ENCODE measurements around the gene PPL.
"Not testable (repeated sequence)": the region's sequence is repeated elsewhere in the genome, so short reads cannot be mapped to it uniquely, and the experiment has no call there.

The PPL gene

GRCh38 chr16:4936991-4937781 is at the start of gene PPL:
PPL (minus strand) TSS chr16:4937148; CDS start chr16:4937045, 103 bp downstream.
- no peak for FAIRE-seq

GRCh38 chr16:4984174-4984990 is 47.4 kb upstream of the PPL start:
- no peak for FAIRE-seq

- FAIRE-seq, result no peak
Measured at GRCh38 chr16:4982056-4982867, 45.3 kb upstream of the PPL start.

- no peak for FAIRE-seq
Measured at GRCh38 chr16:4981473-4981872, 44.5 kb upstream of the PPL start.

GRCh38 chr16:4980691-4981090 is 43.7 kb upstream of the PPL start:
- no peak for FAIRE-seq

GRCh38 chr16:4979736-4980660 is 43.0 kb upstream of the PPL start:
- FAIRE-seq, result no peak

- no peak for FAIRE-seq
Measured at GRCh38 chr16:4979164-4979563, 42.2 kb upstream of the PPL start.

- no peak for FAIRE-seq
Measured at GRCh38 chr16:4976611-4977145, 39.7 kb upstream of the PPL start.

GRCh38 chr16:4976079-4976478 is 39.1 kb upstream of the PPL start:
- FAIRE-seq, result no peak

- no peak for FAIRE-seq
Measured at GRCh38 chr16:4972938-4973587, 36.1 kb upstream of the PPL start.

GRCh38 chr16:4970010-4970409 is 33.1 kb upstream of the PPL start:
- no peak for FAIRE-seq

- no peak for FAIRE-seq
Measured at GRCh38 chr16:4968879-4969483, 32.0 kb upstream of the PPL start.

GRCh38 chr16:4968278-4968677 is 31.3 kb upstream of the PPL start:
- not testable (repeated sequence) for FAIRE-seq

- FAIRE-seq, result no peak
Measured at GRCh38 chr16:4966736-4967453, 29.9 kb upstream of the PPL start.

GRCh38 chr16:4963527-4963926 is 26.6 kb upstream of the PPL start:
- not testable (repeated sequence) for FAIRE-seq

GRCh38 chr16:4962716-4963115 is 25.8 kb upstream of the PPL start:
- FAIRE-seq, result no peak

- FAIRE-seq, result no peak
Measured at GRCh38 chr16:4960579-4960978, 23.6 kb upstream of the PPL start.

- FAIRE-seq, result no peak
Measured at GRCh38 chr16:4958510-4959438, 21.8 kb upstream of the PPL start.
